ENCODE results near the gene TOR1AIP2. TPM values are rescaled to one million over a fixed set of nuclear protein-coding genes. Genes with fewer than 3 reads are reported as not detected.
A peak's percentile ranks its signal among the peaks of the same experiment; 100 is the strongest.

Gene TOR1AIP2
- total RNA-seq, 5 donors from 2014 or later (not counting 1 experiment from before 2014, with no cell fraction given): 39.6 to 65.9 (median 42.9) TPM

- DNase-seq (no peak), ATAC-seq (replicated peaks in 1 of 4) (no peak)
- Mint-ChIP-seq H3K4me3 (no peak overlapping the region), H3K27ac (peak overlapping the region in 1 of 2 donors; percentile 74), H3K27me3 (no peaks in the 10 kb centered on the region), H3K36me3 (peaks cover 39% of the 10 kb centered on the region), H3K9me3 (no peaks in the 10 kb centered on the region), H3K4me1 (peaks cover 0 to 10% (median 0%) of the 10 kb centered on the region in 3 donors)
- Histone ChIP-seq H3K4me3 (ENCODE audit: control insufficient read depth in 1 of 2, extremely low read depth in 1 of 2, low read length in 1 of 2) (no peak overlapping the region), H3K36me3 (ENCODE audit: control insufficient read depth in 2 of 2, extremely low read depth in 1 of 2, insufficient read depth in 1 of 2, low read length in 1 of 2) (peaks cover 5 to 40% of the 10 kb centered on the region in 2 donors), H3K27me3 (replicated peaks in 1 of 2; ENCODE audit: control insufficient read depth in 2 of 2, extremely low read depth in 1 of 2, insufficient read depth in 2 of 2, low read length in 1 of 2) (no peaks in the 10 kb centered on the region), H3K4me1 (ENCODE audit: control insufficient read depth in 1 of 2, extremely low read depth in 1 of 2, insufficient read depth in 2 of 2, low read length in 2 of 2) (no peaks in the 10 kb centered on the region), H3K27ac (ENCODE audit: low read length) (no peak overlapping the region), H3K9me3 (no peaks in the 10 kb centered on the region)
- 100% methylated on average over 1 of the region's 8 CpGs for WGBS (ENCODE audit: insufficient coverage)
- ChIA-PET CTCF (no interaction called here), POLR2A (interaction anchor here (0.6 to 1.9 kb wide), 3 partner anchors 32 to 130 kb away, joined by 3 to 5 read pairs (median 5); partner anchors contain the start of genes CEP350 (in 1 of the 2) and TOR1AIP1 (in 1 of the 2))
Measured at GRCh38 chr1:179921981-179922872, 44.6 kb upstream of the TOR1AIP2 start.

GRCh38 chr1:179921472-179921871 is 43.9 kb upstream of the TOR1AIP2 start:
- peaks cover 5 to 43% of the 10 kb centered on the region in 2 donors for H3K36me3 ChIP-seq (ENCODE audit: control insufficient read depth in 2 of 2, extremely low read depth in 1 of 2, insufficient read depth in 1 of 2, low read length in 1 of 2)
- POLR2A ChIA-PET: interaction anchor here (0.6 to 1.9 kb wide), 3 partner anchors 33 to 129 kb away, joined by 3 to 5 read pairs (median 5); partner anchors contain the start of genes CEP350 (in 1 of the 2) and TOR1AIP1 (in 1 of the 2)
- CTCF ChIA-PET: no interaction called here
- no peak overlapping the region for H3K27ac ChIP-seq (ENCODE audit: low read length)
- H3K9me3 Mint-ChIP-seq: no peaks in the 10 kb centered on the region
- WGBS (ENCODE audit: insufficient coverage): no CpG with 5 or more reads among the region's 1 CpG
- H3K4me1 Mint-ChIP-seq: peaks cover 0 to 10% (median 0%) of the 10 kb centered on the region in 3 donors
- no peaks in the 10 kb centered on the region for H3K4me1 ChIP-seq (ENCODE audit: control insufficient read depth in 1 of 2, extremely low read depth in 1 of 2, insufficient read depth in 2 of 2, low read length in 2 of 2)
- H3K4me3 ChIP-seq (ENCODE audit: control insufficient read depth in 1 of 2, extremely low read depth in 1 of 2, low read length in 1 of 2): no peak overlapping the region
- H3K27me3 ChIP-seq (replicated peaks in 1 of 2; ENCODE audit: control insufficient read depth in 2 of 2, extremely low read depth in 1 of 2, insufficient read depth in 2 of 2, low read length in 1 of 2): no peaks in the 10 kb centered on the region
- H3K36me3 Mint-ChIP-seq: peaks cover 41% of the 10 kb centered on the region
- no peak for DNase-seq
- no peak for ATAC-seq (replicated peaks in 1 of 4)
- no peaks in the 10 kb centered on the region for H3K9me3 ChIP-seq
- peak overlapping the region in 1 of 2 donors; percentile 74 for H3K27ac Mint-ChIP-seq
- H3K27me3 Mint-ChIP-seq: no peaks in the 10 kb centered on the region
- no peak overlapping the region for H3K4me3 Mint-ChIP-seq

GRCh38 chr1:179917601-179918429 is 40.2 kb upstream of the TOR1AIP2 start:
- H3K27me3 Mint-ChIP-seq: no peaks in the 10 kb centered on the region
- DNase-seq (no peak), ATAC-seq (replicated peaks in 1 of 4) (no peak)
- H3K27ac Mint-ChIP-seq: peak overlapping the region; percentile 28 to 31
- Histone ChIP-seq H3K9me3 (no peaks in the 10 kb centered on the region), H3K4me3 (ENCODE audit: control insufficient read depth in 1 of 2, extremely low read depth in 1 of 2, low read length in 1 of 2) (no peak overlapping the region), H3K27ac (ENCODE audit: low read length) (no peak overlapping the region), H3K27me3 (replicated peaks in 1 of 2; ENCODE audit: control insufficient read depth in 2 of 2, extremely low read depth in 1 of 2, insufficient read depth in 2 of 2, low read length in 1 of 2) (no peaks in the 10 kb centered on the region), H3K36me3 (ENCODE audit: control insufficient read depth in 2 of 2, extremely low read depth in 1 of 2, insufficient read depth in 1 of 2, low read length in 1 of 2) (peaks cover 5 to 71% of the 10 kb centered on the region in 2 donors), H3K4me1 (ENCODE audit: control insufficient read depth in 1 of 2, extremely low read depth in 1 of 2, insufficient read depth in 2 of 2, low read length in 2 of 2) (no peaks in the 10 kb centered on the region)
- ChIA-PET POLR2A (interaction anchor here in 1 of 2 donors (0.5 to 0.6 kb wide), 2 partner anchors 26 to 1191 kb away, joined by 3 read pairs; no protein-coding TSS in a partner anchor), CTCF (interaction anchor here (0.7 to 1.0 kb wide), 2 partner anchors 36 to 125 kb away, joined by 3 to 4 read pairs; partner anchors contain the start of gene CEP350 (in 1 of the 2))
- H3K4me1 Mint-ChIP-seq: peaks cover 0 to 10% (median 0%) of the 10 kb centered on the region in 3 donors
- WGBS (ENCODE audit: insufficient coverage): 87% methylated on average over 7 of the region's 10 CpGs
- H3K36me3 Mint-ChIP-seq: peaks cover 52% of the 10 kb centered on the region
- no peak overlapping the region for H3K4me3 Mint-ChIP-seq
- H3K9me3 Mint-ChIP-seq: no peaks in the 10 kb centered on the region

DNA sequence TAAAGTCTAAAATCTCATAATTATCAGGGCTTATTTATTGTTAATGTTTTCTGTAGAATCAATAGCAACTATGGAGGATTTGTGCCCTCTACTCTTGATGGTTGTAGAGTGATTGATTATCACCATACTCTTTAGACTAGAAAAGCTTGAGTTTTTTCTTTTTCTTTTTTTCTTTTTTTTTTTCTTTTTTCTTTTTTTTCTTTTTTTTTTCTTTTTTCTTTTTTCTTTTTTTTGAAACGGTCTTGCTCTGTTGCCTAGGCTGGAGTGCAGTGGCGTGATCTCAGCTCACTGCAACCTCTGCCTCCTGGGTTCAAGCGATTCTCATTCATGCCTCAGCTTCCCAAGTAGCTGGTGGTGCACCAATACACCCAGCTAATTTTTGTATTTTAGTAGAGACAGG is 34.2 kb upstream of the TOR1AIP2 start:
- no peak for DNase-seq
- POLR2A ChIA-PET: interaction anchor here in 1 of 2 donors (0.6 to 0.8 kb wide), 3 partner anchors 8 to 46 kb away, joined by 3 to 5 read pairs (median 5); partner anchors contain the start of gene CEP350
- CTCF ChIA-PET: interaction anchor here (0.6 to 1.4 kb wide), 6 partner anchors 10 to 205 kb away, joined by 3 to 6 read pairs (median 3); partner anchors contain the start of gene CEP350 (in 1 of the 2)
- no CpG with 5 or more reads among the region's 3 CpGs for WGBS (ENCODE audit: insufficient coverage)
- Histone ChIP-seq H3K36me3 (ENCODE audit: control insufficient read depth in 2 of 2, extremely low read depth in 1 of 2, insufficient read depth in 1 of 2, low read length in 1 of 2) (peaks cover 0 to 66% of the 10 kb centered on the region in 2 donors), H3K9me3 (no peaks in the 10 kb centered on the region), H3K27me3 (replicated peaks in 1 of 2; ENCODE audit: control insufficient read depth in 2 of 2, extremely low read depth in 1 of 2, insufficient read depth in 2 of 2, low read length in 1 of 2) (no peaks in the 10 kb centered on the region), H3K4me1 (ENCODE audit: control insufficient read depth in 1 of 2, extremely low read depth in 1 of 2, insufficient read depth in 2 of 2, low read length in 2 of 2) (no peaks in the 10 kb centered on the region), H3K4me3 (ENCODE audit: control insufficient read depth in 1 of 2, extremely low read depth in 1 of 2, low read length in 1 of 2) (no peak overlapping the region), H3K27ac (ENCODE audit: low read length) (no peak overlapping the region)
- Mint-ChIP-seq H3K4me3 (no peak overlapping the region), H3K27ac (no peak overlapping the region), H3K36me3 (peaks cover 36% of the 10 kb centered on the region), H3K27me3 (no peaks in the 10 kb centered on the region), H3K4me1 (peaks cover 7 to 20% (median 7%) of the 10 kb centered on the region in 3 donors), H3K9me3 (no peaks in the 10 kb centered on the region)
- ATAC-seq (replicated peaks in 1 of 4): no peak

DNA sequence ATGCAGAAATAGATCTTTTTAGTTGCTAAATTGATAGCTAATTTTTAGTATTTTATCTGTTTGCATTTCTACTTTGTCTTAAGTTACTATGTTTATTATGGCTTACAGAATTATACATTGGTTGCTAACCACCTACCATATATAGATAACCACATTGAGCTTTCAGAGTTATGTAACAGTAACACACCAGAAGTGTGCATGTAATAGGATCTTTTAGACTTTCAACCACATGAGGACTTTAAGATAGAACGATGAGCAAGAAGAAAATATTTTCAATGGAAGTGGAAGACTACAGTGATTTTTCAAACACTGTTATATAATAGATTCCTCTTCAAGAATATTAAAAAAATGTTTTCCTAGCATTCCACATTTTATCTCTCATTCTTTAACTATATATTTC is 33.3 kb upstream of the TOR1AIP2 start:
- no peaks in the 10 kb centered on the region for H3K9me3 Mint-ChIP-seq
- peaks cover 0 to 60% of the 10 kb centered on the region in 2 donors for H3K36me3 ChIP-seq (ENCODE audit: control insufficient read depth in 2 of 2, extremely low read depth in 1 of 2, insufficient read depth in 1 of 2, low read length in 1 of 2)
- no CpG with 5 or more reads among the region's 1 CpG for WGBS (ENCODE audit: insufficient coverage)
- no peaks in the 10 kb centered on the region for H3K27me3 ChIP-seq (replicated peaks in 1 of 2; ENCODE audit: control insufficient read depth in 2 of 2, extremely low read depth in 1 of 2, insufficient read depth in 2 of 2, low read length in 1 of 2)
- H3K4me1 Mint-ChIP-seq: peaks cover 7 to 20% (median 7%) of the 10 kb centered on the region in 3 donors
- H3K27ac ChIP-seq (ENCODE audit: low read length): no peak overlapping the region
- H3K36me3 Mint-ChIP-seq: peaks cover 40% of the 10 kb centered on the region
- peak overlapping the region in 1 of 2 donors; percentile 11 for H3K27ac Mint-ChIP-seq
- POLR2A ChIA-PET: interaction anchor here in 1 of 2 donors (1.6 kb wide), 1 partner anchor 28 kb away, joined by 4 read pairs; the partner anchor contains the start of gene TOR1AIP1
- no peak for DNase-seq
- H3K4me3 Mint-ChIP-seq: no peak overlapping the region
- H3K4me3 ChIP-seq (ENCODE audit: control insufficient read depth in 1 of 2, extremely low read depth in 1 of 2, low read length in 1 of 2): no peak overlapping the region
- CTCF ChIA-PET: interaction anchor here (0.9 to 1.4 kb wide), 5 partner anchors 9 to 205 kb away, joined by 3 to 6 read pairs (median 3); no protein-coding TSS in a partner anchor
- no peak for ATAC-seq (replicated peaks in 1 of 4)
- H3K27me3 Mint-ChIP-seq: no peaks in the 10 kb centered on the region
- H3K4me1 ChIP-seq (ENCODE audit: control insufficient read depth in 1 of 2, extremely low read depth in 1 of 2, insufficient read depth in 2 of 2, low read length in 2 of 2): no peaks in the 10 kb centered on the region
- no peaks in the 10 kb centered on the region for H3K9me3 ChIP-seq
